ENCODE measurements around the gene CDKAL1. TPM values are rescaled to one million over a fixed set of nuclear protein-coding genes. Genes with fewer than 3 reads are reported as not detected.

Gene CDKAL1
- polyA plus RNA-seq, 1 donor from 2014 or later: 29.2 TPM

DNA sequence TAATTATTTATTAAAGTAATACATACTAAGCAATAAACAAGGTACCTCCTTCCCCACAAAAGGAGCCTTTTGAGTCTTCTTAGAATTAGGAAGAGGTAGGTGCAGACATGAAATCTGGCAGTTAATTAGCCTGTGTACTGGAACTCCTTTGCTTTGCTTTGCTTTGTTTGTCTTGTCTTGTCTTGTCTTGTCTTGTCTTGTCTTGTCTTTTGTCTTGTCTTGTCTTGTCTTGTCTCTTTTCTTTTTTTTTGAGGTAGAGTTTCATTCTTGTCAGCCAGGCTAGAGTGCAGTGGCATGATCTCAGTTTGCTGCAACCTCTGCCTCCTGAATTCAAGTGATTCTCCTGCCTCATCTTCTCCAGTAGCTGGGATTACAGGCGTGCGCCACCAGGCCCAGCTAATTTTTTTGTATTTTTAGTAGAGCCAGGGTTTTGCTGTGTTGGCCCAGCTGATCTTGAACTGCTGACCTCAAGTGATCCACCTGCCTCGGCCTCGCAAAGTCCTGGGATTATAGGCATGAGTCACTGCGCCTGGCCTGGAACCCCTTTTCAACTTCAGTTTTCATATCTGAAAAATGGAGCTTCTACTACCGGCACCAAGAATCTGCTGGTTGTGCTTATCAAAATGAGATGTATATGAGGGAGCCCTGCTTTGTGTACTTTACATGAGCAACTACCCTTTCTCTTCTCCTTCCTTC, 301.2 kb downstream of the CDKAL1 start:
- H3K4me1 Mint-ChIP-seq: peaks cover 2 to 4% (median 2%) of the 10 kb centered on the region in 3 donors
- peaks cover 14% of the 10 kb centered on the region for H3K36me3 Mint-ChIP-seq
- H3K4me3 Mint-ChIP-seq: no peak overlapping the region
- H3K27me3 Mint-ChIP-seq: no peaks in the 10 kb centered on the region
- H3K27ac Mint-ChIP-seq: no peak overlapping the region
- H3K9me3 Mint-ChIP-seq: no peaks in the 10 kb centered on the region

DNA sequence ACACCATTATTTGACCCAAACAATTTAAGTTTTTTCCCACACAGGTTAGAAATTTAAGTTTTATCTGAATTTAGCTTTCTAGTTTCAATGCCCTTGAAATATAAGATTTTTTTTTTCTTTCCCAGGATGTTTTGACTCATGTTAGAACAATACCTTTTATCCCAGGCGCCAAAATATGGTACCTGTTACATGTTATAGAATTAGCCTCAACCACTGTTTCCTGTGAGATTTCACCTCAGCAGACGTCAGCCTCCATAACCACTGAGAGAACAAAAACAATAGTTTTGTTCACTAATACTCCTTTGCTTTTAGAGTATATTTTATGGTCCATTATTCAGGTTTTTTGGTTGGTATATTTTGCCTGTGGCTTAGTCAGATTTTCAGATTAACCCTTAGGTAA, 302.9 kb downstream of the CDKAL1 start:
- H3K4me3 Mint-ChIP-seq: no peak overlapping the region
- no peaks in the 10 kb centered on the region for H3K9me3 Mint-ChIP-seq
- H3K27ac Mint-ChIP-seq: no peak overlapping the region

DNA sequence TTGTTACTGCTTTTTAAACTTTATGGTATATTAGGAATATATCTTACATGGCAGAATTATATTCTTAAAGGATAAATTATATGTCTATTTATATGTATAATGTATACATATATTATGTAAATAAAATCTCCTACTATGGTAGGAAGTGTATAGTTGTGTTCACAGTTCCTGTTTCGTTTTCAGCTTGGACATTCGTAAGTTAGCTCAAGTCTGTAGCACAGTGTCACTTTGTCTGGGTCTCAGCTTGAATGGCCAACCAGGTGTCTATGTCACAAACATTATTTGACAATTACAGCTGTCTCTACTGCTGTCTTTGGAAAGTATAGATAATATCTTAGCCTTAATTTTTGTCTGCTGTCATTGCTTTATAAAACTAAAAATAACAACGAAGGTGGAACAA, 303.9 kb downstream of the CDKAL1 start:
- Mint-ChIP-seq H3K27me3 (no peaks in the 10 kb centered on the region), H3K4me1 (peaks cover 0 to 2% (median 2%) of the 10 kb centered on the region in 3 donors), H3K27ac (no peak overlapping the region)

More for the DNA sequence above, 302.9 kb downstream of the CDKAL1 start:
- no peaks in the 10 kb centered on the region for H3K27me3 Mint-ChIP-seq
- peaks cover 0 to 2% (median 2%) of the 10 kb centered on the region in 3 donors for H3K4me1 Mint-ChIP-seq
- H3K36me3 Mint-ChIP-seq: peaks cover 14% of the 10 kb centered on the region

DNA sequence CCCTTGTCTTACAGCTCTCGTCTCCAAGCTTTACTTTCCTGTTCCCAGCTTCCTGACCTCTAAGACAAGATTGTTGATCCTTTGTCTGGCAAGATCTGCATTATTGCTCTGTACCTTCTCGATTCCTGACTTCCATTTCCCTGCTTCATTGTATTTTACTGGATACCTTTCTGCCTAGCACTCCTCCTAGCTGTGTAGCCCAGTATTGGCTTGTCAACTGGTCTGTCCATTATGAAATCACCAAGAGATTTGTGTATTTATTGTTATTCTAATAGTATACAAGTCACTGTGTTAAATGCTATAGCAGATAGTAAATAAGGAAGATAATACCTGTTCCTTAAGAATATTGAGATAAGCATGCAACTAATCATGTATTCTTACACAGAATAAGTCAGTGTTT, 305.4 kb downstream of the CDKAL1 start:
- H3K9me3 Mint-ChIP-seq: no peaks in the 10 kb centered on the region
- peaks cover 18% of the 10 kb centered on the region for H3K36me3 Mint-ChIP-seq
- no peaks in the 10 kb centered on the region for H3K27me3 Mint-ChIP-seq
- no peak overlapping the region for H3K27ac Mint-ChIP-seq
- H3K4me1 Mint-ChIP-seq: peaks cover 0 to 2% (median 0%) of the 10 kb centered on the region in 3 donors
- H3K4me3 Mint-ChIP-seq: no peak overlapping the region

More for the DNA sequence above, 303.9 kb downstream of the CDKAL1 start:
- Mint-ChIP-seq H3K9me3 (no peaks in the 10 kb centered on the region), H3K4me3 (no peak overlapping the region), H3K36me3 (peaks cover 14% of the 10 kb centered on the region)

DNA sequence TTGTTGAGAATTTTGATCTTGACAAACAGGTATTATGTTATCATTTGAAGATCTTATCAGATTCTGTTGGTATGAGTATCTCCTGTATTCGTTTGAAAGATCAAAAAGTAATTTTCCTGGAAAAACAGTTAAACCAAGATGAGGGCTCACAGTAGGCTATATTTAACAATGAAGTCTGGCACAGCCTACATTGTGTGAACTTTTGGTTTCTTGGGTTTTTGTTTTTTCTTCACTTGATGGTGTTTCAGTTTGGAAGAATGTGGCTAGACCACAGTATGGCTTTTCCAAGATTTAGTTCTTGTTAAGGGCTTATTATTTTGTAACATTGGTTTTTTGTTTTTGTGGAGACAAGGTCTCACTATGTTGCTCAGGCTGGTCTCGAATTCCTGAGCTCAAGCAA, 306.4 kb downstream of the CDKAL1 start:
- H3K36me3 Mint-ChIP-seq: peaks cover 17% of the 10 kb centered on the region
- no peaks in the 10 kb centered on the region for H3K9me3 Mint-ChIP-seq
- H3K27me3 Mint-ChIP-seq: no peaks in the 10 kb centered on the region
- H3K27ac Mint-ChIP-seq: no peak overlapping the region
- peaks cover 0 to 2% (median 0%) of the 10 kb centered on the region in 3 donors for H3K4me1 Mint-ChIP-seq
- no peak overlapping the region for H3K4me3 Mint-ChIP-seq

DNA sequence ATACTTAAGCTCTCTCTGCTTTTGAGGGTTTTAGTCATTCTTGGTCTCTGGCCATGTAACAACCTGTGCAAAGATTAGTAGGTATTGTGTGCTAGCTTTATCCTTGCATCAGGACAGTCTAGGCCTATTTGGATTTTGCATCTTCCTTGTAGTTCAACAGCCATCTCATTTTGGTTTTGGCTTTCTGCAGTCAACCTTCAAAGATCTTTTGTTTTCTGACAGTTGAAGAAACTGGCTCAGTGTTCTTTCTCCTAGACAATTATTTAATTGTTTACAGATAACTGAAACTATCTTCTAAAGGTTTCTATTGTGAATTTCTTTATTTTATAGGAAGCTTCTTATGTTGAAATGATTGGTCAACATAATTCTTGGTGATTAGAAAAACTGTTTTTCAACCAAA, 307.5 kb downstream of the CDKAL1 start:
- H3K9me3 Mint-ChIP-seq: no peaks in the 10 kb centered on the region
- H3K27ac Mint-ChIP-seq: no peak overlapping the region
- peaks cover 18% of the 10 kb centered on the region for H3K36me3 Mint-ChIP-seq
- H3K4me1 Mint-ChIP-seq: peaks cover 0 to 2% (median 0%) of the 10 kb centered on the region in 3 donors
- H3K4me3 Mint-ChIP-seq: no peak overlapping the region
- no peaks in the 10 kb centered on the region for H3K27me3 Mint-ChIP-seq

DNA sequence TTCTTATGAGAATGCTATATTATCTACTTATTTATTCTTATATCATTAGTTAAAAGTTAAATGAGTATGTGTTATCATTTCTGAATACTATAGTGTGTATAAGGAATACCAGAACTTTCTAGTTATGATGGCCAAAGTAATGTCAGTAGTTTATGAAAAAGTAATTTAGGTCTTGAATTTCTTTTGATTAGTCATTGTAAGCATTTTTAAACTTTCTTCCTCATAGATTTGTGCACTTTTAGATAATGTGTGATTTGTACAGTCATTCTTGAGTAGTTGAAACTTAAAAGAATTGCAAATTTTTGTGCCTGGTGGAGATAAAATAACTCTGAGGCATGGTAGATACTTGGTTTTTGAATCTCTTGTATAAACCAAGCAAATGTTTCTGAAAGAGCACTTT, 311.3 kb downstream of the CDKAL1 start:
- Mint-ChIP-seq H3K36me3 (peaks cover 9% of the 10 kb centered on the region), H3K27ac (peak overlapping the region in 1 of 3 donors; percentile 52), H3K4me3 (no peak overlapping the region), H3K27me3 (no peaks in the 10 kb centered on the region), H3K9me3 (no peaks in the 10 kb centered on the region), H3K4me1 (no peaks in the 10 kb centered on the region)

DNA sequence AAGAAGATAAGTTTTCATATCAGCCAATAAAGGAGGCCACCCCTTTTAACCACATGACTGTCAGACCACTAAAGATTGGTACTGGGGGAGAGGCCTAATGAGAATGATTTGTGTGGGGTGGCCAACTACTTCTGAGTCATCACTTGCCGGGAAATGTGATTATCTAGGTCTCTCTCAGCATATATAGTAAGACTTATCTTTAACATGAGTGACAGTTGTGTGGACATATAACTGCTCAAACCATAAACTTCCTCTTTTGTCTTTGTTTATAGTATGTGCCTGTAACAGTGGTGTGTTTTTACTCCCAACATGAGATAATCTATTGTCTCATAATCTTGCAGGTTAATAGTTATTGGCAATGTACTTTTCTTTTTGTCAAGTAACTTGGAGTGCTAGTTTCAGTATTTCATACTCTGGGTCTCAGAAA, 312.4 kb downstream of the CDKAL1 start:
- no peak overlapping the region for H3K27ac Mint-ChIP-seq
- no peak overlapping the region for H3K4me3 Mint-ChIP-seq
- H3K9me3 Mint-ChIP-seq: no peaks in the 10 kb centered on the region
- no peaks in the 10 kb centered on the region for H3K27me3 Mint-ChIP-seq
- H3K4me1 Mint-ChIP-seq: no peaks in the 10 kb centered on the region
- H3K36me3 Mint-ChIP-seq: peaks cover 9% of the 10 kb centered on the region

DNA sequence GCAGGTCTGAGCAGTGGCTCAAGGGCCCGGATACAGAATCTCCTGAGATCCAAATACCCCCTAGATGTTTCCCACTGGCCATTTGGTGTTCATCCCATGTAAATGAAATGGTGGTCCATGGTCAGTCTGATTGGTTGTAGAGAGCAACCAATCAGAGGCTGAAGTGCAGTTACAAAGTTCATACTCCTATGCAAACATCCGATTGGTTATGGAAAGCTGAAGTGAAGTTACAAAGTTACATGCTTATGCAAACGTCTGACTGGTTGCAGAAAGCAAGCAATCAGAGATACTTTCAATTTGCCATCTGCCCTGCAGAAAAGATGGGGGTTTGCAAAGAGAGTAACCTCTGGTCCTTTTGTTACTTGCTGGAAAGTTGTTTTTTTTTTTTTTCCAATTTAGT, 313.6 kb downstream of the CDKAL1 start:
- no peak overlapping the region for H3K4me3 Mint-ChIP-seq
- H3K27ac Mint-ChIP-seq: no peak overlapping the region
- no peaks in the 10 kb centered on the region for H3K9me3 Mint-ChIP-seq
- peaks cover 9% of the 10 kb centered on the region for H3K36me3 Mint-ChIP-seq
- H3K4me1 Mint-ChIP-seq: no peaks in the 10 kb centered on the region
- no peaks in the 10 kb centered on the region for H3K27me3 Mint-ChIP-seq

DNA sequence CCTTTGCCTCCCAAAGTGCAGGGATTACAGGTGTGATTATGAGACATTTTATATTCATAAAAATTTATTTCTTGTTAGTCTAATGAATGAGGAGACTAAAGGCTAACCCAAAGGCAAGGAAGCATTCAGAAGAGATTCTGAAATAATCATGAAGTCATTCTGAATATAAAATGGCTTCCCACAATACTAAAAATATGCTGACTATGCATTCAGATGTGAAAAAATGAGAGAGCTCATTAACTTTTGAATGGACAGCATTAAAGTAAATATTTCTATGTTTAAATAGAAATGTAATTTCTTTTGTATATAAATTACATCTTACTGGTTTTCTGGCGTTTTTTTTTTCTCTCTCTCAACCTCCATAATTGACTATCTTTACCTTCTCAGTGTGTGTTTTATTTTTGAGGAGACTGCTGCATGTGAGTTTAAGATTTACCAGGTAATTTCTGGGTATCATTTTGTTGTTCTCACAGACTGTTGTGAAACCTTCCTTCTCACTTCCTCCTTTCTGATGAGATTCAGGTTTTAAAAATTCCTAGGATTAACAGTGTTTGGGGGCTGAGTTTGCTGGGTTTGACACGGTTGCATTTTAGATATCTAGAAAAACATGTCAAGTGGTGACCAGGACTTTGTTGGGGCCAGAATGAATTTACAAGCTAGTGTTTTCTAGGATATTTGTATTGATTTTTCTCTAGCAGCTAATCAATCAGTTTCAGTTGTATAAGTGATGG, 316.6 kb downstream of the CDKAL1 start:
- H3K36me3 Mint-ChIP-seq: peaks cover 6% of the 10 kb centered on the region
- no peak overlapping the region for H3K4me3 Mint-ChIP-seq
- no peak overlapping the region for H3K27ac Mint-ChIP-seq
- no peaks in the 10 kb centered on the region for H3K9me3 Mint-ChIP-seq
- no peaks in the 10 kb centered on the region for H3K27me3 Mint-ChIP-seq
- no peaks in the 10 kb centered on the region for H3K4me1 Mint-ChIP-seq

DNA sequence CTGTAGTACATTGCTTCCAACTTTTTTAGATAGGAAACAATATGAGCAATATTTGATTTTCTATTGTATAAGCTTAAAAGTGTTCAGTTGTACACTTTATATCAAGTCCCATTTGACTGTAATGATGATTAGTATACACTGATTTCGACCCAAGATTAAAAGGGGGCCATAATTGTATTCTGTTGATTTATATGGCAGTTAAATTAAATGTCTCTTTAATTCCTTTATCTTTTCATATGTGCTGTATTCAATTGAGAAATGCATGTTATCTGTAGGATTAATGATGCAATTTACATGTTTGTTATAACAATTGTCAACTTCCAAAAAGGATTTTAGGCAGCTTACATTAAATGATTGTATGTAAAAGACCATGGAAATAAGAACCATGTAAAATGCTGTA, 317.5 kb downstream of the CDKAL1 start:
- Mint-ChIP-seq H3K9me3 (no peaks in the 10 kb centered on the region), H3K27ac (no peak overlapping the region), H3K27me3 (no peaks in the 10 kb centered on the region), H3K4me1 (no peaks in the 10 kb centered on the region), H3K4me3 (no peak overlapping the region), H3K36me3 (peaks cover 8% of the 10 kb centered on the region)

DNA sequence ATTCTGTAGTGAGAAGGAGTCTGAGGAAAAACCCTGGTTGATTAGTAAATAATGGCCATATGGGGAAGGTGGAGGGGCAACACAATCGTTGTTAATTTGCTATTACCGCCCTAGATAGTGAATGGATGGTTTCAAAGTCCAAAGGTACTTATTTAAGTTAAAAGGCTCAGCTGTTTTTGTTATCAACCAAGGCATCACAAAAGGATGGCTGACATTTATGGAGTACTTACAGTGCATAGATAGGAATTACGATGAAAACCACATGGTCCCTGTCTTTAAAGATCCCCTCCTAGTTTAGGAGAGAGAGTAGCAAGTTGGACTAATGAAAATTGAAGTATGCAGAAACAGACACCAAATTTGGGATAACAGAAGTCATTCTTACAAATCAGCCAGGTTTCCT, 319.6 kb downstream of the CDKAL1 start:
- Mint-ChIP-seq H3K36me3 (peaks cover 9% of the 10 kb centered on the region), H3K9me3 (no peaks in the 10 kb centered on the region), H3K4me3 (no peak overlapping the region), H3K27ac (peak overlapping the region in 1 of 3 donors; percentile 57), H3K27me3 (no peaks in the 10 kb centered on the region), H3K4me1 (no peaks in the 10 kb centered on the region)

DNA sequence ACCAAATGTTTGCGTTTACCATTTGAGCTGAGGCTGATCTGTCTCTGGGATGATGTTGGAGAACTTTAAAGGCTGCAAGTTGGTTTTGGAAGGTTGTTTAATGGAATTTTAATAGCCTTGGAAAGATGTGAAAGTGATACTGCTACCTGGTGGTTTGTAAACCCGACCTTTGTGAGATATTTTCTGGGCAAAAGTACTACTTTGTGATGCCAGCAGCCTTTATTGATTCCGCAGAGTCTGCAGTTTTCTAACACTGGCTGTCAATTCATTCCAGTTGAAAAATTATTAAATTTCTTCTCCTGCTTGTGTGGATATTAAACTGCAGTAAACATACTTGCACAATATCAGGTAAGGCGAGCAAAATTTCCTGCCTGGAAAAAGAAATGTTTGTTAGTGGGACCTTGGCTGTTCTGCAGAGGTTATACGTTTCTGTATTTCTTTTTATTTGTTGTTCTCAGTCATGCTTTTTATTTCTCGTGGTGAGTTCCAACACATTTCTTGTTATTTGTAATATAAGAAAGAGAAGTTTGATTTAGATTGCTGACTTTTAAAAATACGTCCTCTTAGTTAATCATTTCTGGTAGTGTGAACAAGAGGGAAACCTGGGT, 322.5 kb downstream of the CDKAL1 start:
- H3K36me3 Mint-ChIP-seq: peaks cover 13% of the 10 kb centered on the region
- no peaks in the 10 kb centered on the region for H3K4me1 Mint-ChIP-seq

DNA sequence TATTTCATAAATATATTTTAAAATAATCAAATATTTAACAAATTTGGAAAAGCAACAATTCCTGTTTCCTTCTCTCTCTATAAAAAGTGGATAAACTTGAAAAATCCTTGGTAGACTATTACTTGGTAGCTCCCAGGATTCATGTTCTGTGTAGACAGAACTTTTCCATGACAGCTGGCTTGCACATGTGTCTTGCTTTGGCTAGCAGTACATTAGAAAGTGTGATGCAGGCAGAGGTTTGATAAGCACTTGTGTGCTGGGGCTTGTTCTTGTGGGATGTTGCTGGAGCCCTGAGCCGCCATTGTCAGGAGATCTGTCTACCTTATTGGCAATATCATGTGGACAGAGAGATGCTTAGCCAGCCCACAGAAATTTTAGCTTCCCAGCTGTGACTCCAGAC, 327.2 kb downstream of the CDKAL1 start:
- no peak overlapping the region for H3K27ac Mint-ChIP-seq
- H3K9me3 Mint-ChIP-seq: no peaks in the 10 kb centered on the region
- no peak overlapping the region for H3K4me3 Mint-ChIP-seq
- no peaks in the 10 kb centered on the region for H3K27me3 Mint-ChIP-seq
- peaks cover 8% of the 10 kb centered on the region for H3K36me3 Mint-ChIP-seq
- peaks cover 0 to 4% (median 0%) of the 10 kb centered on the region in 3 donors for H3K4me1 Mint-ChIP-seq

More for the DNA sequence above, 322.5 kb downstream of the CDKAL1 start:
- H3K27me3 Mint-ChIP-seq: no peaks in the 10 kb centered on the region
- no peak overlapping the region for H3K27ac Mint-ChIP-seq
- no peaks in the 10 kb centered on the region for H3K9me3 Mint-ChIP-seq
- no peak overlapping the region for H3K4me3 Mint-ChIP-seq

DNA sequence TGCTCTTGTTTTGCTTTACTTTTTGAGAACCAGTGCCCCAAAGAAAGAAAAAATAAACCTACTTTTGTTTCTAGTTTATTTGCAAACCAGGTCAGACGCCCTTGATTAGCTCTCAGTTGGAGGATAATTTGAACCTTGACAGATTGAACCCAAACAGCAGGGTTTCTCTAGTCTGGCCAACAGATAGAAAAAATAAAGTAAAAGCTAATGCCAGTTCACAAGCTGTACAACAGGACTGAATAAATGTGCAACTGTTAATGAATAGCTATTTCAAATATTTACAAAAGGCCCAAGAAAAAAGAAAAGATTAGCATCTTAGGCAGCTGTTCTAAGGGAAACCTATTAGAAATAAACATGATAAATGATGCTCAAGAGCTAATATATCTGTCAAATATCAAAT, 331.8 kb downstream of the CDKAL1 start:
- Mint-ChIP-seq H3K4me1 (peaks cover 0 to 4% (median 0%) of the 10 kb centered on the region in 3 donors), H3K9me3 (no peaks in the 10 kb centered on the region), H3K27me3 (no peaks in the 10 kb centered on the region), H3K4me3 (no peak overlapping the region), H3K27ac (no peak overlapping the region), H3K36me3 (peaks cover 3% of the 10 kb centered on the region)
